Activated naive CD4-positive, alpha-beta T cell (primary cell): ENCODE results near the gene CLNS1A.
"Not testable (repeated sequence)": the region's sequence is repeated elsewhere in the genome, so short reads cannot be mapped to it uniquely, and the experiment has no call there.

Source experiments
- DNase-seq, 4 experiments: peaks; one replicate each; lab custom pipeline; 2025; lab: John Stamatoyannopoulos, UW

Gene CLNS1A

GRCh38 chr11:77619576-77620198, 17.9 kb downstream of the CLNS1A start:
- DNase-seq, result no peak

GRCh38 chr11:77617892-77618291, 19.7 kb downstream of the CLNS1A start:
- DNase-seq, result no peak

GRCh38 chr11:77611921-77612320, 25.7 kb downstream of the CLNS1A start:
- DNase-seq, result no peak

GRCh38 chr11:77609234-77609633, 28.4 kb downstream of the CLNS1A start:
- DNase-seq, result no peak

- no peak for DNase-seq
These were observed 33.3 kb downstream of the CLNS1A start for GRCh38 chr11:77604281-77604680.

- DNase-seq, result no peak
These were observed 35.1 kb downstream of the CLNS1A start for GRCh38 chr11:77602381-77603088.

- no peak for DNase-seq
These were observed 39.4 kb downstream of the CLNS1A start for GRCh38 chr11:77598195-77598594.

- no peak for DNase-seq
These were observed 41.0 kb downstream of the CLNS1A start for GRCh38 chr11:77596626-77597025.

- no peak for DNase-seq
These were observed 43.7 kb downstream of the CLNS1A start for GRCh38 chr11:77593883-77594282.

- no peak for DNase-seq
These were observed 44.9 kb downstream of the CLNS1A start for GRCh38 chr11:77592727-77593126.

GRCh38 chr11:77590194-77590782, 47.3 kb downstream of the CLNS1A start:
- no peak for DNase-seq

- peak in 3 of 4 experiments; percentile 7 to 36 (median 21) for DNase-seq
These were observed 47.9 kb downstream of the CLNS1A start, which contains the start of gene AQP11 for GRCh38 chr11:77589521-77590193. Gene AQP11 (plus strand): TSS chr11:77589953. CDS start chr11:77589993, 40 bp downstream.

GRCh38 chr11:77589181-77589520, 48.4 kb downstream of the CLNS1A start:
- DNase-seq, result peak in 1 of 4 experiments; percentile 36

- no peak for DNase-seq
These were observed 56.8 kb downstream of the CLNS1A start for GRCh38 chr11:77580712-77581337.

- DNase-seq, result not testable (repeated sequence)
These were observed 62.2 kb downstream of the CLNS1A start for GRCh38 chr11:77575428-77575827.

- DNase-seq, result not testable (repeated sequence)
These were observed 66.7 kb downstream of the CLNS1A start for GRCh38 chr11:77570896-77571295.

- no peak for DNase-seq
These were observed 67.9 kb downstream of the CLNS1A start for GRCh38 chr11:77569676-77570070.

- DNase-seq, result no peak
These were observed 68.5 kb downstream of the CLNS1A start for GRCh38 chr11:77568916-77569675.

GRCh38 chr11:77568306-77568705, 69.3 kb downstream of the CLNS1A start:
- no peak for DNase-seq
